NOMO-1 (cell line): ENCODE data around the gene MALT1.
"Not testable (repeated sequence)": the region's sequence is repeated elsewhere in the genome, so short reads cannot be mapped to it uniquely, and the experiment has no call there.

Source experiments
- DNase-seq, 2 experiments: peaks; one replicate each; lab custom pipeline; 2025; ENCODE audit not compliant: unreplicated experiment in 2 of 2; lab: John Stamatoyannopoulos, UW

MALT1 gene, protein sequence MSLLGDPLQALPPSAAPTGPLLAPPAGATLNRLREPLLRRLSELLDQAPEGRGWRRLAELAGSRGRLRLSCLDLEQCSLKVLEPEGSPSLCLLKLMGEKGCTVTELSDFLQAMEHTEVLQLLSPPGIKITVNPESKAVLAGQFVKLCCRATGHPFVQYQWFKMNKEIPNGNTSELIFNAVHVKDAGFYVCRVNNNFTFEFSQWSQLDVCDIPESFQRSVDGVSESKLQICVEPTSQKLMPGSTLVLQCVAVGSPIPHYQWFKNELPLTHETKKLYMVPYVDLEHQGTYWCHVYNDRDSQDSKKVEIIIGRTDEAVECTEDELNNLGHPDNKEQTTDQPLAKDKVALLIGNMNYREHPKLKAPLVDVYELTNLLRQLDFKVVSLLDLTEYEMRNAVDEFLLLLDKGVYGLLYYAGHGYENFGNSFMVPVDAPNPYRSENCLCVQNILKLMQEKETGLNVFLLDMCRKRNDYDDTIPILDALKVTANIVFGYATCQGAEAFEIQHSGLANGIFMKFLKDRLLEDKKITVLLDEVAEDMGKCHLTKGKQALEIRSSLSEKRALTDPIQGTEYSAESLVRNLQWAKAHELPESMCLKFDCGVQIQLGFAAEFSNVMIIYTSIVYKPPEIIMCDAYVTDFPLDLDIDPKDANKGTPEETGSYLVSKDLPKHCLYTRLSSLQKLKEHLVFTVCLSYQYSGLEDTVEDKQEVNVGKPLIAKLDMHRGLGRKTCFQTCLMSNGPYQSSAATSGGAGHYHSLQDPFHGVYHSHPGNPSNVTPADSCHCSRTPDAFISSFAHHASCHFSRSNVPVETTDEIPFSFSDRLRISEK

DNA sequence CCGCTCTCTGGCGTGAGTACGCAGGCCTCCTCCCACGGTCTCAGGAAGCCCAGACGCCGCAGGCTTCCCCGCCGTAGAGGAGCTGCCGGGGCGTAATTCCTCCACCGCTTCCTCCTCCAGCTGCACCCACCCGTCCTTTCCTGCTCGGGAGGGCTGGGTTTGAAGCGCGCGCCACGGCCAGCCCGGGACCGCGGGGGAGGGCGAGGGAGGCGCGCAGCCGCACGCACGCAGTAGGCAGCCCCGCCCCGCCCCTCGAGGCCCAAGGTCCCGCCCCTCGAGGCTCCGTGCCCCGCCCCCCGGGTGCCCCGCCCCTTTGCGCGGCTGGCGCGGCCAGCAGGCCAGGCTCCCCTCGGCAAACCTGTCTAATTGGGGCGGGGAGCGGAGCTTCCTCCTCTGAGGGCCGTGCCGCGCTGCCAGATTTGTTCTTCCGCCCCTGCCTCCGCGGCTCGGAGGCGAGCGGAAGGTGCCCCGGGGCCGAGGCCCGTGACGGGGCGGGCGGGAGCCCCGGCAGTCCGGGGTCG, at the start of gene MALT1:
Gene MALT1 (plus strand): TSS at position 355 of the 521 bp plus-strand sequence. CDS start 179 bp downstream, outside the sequence.
- DNase-seq: peak; percentile 90 to 93

DNA sequence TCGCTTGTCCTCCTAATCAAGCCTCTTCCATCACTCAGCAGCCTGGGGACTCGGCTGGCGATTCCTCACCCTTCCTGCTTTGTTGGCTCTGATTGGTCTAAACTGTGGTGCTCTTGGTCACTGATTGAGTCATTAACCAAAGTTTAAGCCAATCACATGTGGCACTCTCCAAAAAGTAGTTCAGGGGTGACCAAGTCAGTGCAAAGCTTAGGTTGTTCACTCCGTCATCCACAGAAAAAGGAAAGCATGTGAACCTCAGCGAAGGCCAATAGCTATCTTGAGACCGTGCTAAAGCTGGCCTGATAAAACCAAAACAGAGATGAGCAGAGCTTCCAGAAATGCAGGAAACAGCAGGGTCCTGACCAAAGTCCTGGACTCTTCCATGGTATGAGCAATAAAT, 47.3 kb upstream of the MALT1 start:
- DNase-seq: no peak

DNA sequence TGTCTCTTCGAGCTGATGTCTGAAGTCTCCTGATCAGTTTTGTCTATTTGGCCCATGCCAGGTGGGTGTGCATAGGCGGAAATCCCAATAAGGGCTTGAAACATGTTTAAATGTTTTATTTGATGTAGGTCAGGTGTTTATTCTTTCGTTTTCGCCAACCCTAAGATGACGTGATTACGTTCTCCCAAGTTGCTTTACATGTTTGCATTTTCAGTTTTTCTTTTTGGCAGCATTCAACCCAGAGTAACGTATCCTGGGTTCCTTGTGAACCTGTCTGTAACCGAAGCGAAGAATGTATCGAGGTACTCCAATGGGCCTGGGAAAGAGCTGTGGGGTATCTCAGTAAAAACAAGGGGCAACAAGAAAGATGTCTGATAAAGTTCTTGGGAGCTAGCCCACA, 45.4 kb upstream of the MALT1 start:
- no peak for DNase-seq

DNA sequence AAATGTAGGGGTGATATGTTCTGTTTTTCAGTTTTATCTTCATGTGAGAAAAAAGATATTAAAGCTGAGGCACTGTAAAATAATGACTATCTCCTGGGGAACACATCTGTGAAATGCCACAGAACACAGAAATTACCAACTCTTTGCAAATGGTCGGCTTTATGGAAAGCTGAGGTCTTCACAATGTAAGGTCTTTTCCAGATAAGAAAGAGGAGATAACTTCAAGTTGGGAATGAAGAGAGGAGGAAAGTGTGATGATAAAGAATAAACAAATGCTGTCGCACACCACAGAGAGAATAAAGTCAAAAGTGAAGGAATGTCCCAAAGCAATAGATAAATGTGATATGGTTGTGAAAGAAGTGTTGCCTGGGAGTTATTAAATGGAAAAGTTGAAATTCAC, 41.2 kb upstream of the MALT1 start:
- DNase-seq: no peak

DNA sequence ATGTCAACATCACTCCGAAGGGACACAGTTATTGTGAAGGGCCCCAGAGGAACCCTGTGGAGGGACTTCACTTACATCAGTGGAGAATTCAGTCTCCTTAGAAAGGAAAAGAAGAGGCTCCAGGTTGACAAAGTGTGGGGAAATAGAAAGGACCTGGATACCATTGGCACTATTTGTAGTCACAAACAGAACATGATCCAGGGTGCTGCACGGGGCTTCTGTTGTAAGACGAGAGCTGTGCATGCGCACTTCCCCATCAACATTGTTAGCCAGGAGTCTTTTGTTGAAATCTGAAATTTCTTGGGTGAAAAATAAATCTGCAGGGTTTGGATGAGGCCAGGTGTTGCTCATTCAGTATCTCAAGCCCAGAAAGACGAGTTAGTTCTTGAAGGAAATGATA, 40.0 kb upstream of the MALT1 start:
- no peak for DNase-seq

DNA sequence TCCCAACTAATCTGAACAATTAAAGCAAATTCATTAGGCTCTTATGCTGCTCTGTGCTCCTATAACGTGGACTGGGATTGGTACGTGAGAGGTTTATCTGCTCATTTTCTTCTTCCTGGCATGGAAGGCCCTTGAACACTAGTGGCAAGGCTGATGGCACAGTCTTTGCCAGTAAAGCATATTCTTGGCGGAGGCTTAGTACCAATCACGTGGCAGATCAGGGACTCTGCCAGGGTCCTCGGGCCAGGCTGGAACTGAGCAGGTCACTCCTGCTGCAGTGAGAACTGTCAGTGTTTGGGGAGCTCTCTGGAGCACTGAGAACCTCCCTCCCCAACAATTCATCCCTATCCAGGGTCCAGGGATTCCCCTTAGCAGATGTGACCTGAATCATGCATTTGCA, 38.7 kb upstream of the MALT1 start:
- no peak for DNase-seq

DNA sequence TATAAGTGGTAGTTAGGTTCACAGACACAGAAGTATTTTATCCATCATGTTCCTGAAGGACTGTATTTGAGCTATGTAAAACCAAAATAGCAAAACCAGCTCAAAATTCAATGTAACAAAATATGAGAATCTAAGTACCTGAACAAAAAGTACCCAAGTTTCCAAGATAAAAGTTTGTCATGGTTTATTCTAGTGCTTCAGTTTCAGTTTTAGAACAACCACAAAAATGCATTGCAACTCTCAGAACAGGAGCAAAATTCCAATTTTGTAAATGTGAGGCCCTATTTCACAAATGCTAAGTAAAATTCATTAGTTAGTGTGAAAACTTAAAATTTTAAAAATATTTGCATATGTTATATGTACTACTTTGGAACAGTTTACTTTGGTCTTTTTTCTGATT, 37.4 kb upstream of the MALT1 start:
- no peak for DNase-seq

DNA sequence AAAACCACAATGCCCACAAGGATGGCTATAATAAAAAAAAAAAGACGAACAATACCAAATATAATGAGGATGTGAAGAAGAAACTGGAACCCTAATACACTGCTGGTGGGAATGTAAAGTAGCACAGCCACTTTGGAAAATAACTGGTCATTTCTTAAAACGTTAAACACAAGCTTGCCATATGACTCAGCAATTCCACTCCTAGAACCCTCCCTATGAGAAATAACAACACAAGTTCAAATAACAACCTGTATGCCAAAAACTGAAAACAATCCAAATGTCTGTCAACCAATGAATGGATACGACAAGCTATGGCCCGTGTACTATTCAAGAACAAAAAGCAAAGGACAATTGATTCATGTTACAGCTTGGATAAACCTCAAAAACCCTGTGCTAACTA, 35.4 kb upstream of the MALT1 start:
- DNase-seq: no peak

DNA sequence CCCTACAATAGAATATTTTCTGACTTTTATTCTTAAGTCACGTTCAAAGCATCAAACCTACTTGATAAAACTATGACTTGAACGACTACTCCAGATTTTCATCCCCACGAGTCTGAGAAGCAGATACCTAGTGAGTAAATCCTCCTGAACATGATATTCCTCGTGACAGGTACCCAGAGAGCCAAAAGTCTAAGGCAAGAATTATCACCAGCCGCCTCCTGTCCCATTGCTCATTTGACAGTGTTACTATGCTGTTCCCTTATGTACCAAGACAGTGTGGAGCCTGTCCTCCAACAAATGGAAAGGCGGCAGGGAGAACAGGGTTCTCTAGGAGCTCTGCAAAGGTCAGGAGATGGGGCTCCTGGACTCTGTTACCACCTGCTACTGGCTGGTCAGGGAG, 34.1 kb upstream of the MALT1 start:
- no peak for DNase-seq

DNA sequence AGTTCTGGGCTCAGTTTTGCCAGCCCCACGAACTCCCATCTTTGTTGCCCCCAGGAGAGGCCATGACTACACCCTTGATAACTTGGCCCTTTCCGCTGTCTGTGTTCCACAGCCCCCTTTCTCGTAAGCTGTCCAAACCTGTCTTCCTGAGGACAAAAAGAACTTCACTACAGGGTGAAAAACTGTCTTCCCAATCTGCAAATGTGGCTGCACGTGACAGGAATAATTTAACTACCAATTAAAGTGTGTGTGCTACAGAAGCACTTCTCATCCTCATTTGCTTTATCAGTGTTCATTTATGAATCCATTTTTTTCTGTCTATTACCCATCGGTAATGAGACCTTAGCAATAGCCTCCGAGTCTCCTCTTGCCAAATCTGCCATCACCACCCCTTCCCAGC, 33.3 kb upstream of the MALT1 start:
- DNase-seq: no peak

DNA sequence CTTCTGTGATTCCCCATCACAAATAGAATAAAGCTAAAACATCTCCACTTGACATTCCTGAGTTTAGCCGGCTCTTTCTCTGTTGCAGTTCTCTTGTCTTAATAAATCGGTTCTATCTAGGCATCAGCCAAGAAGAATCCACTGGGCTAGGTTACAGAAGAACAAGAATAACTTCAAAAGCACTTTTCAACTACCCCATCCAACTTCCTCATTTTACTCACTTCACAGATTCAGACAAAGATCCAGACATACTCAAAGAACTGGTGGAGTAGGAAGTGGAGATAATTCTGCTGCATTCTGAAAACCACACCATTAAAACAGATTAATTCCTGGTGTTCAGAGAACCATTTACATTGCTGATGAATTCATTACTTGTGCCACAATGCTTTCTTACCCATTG, 32.8 kb upstream of the MALT1 start:
- DNase-seq: peak; percentile 54 to 89

DNA sequence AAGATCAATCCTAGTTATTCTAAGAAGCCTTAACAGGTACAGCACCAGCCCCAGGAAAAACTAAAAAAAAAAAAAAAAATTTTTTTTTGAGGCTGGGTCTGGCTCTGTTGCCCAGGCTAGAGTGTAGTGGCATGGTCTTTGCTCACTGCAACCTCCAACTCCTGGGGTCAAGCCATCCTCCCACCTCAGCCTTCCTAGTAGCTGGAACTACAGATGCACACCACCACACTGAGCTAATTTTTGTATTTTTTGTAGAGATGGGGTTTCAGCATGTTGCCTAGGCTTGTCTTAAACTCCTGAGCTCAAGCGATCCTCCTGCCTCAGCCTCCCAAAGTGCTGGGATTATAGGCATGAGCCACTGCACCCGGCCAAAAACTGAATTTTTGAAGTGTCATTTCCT, 32.0 kb upstream of the MALT1 start:
- no peak for DNase-seq

DNA sequence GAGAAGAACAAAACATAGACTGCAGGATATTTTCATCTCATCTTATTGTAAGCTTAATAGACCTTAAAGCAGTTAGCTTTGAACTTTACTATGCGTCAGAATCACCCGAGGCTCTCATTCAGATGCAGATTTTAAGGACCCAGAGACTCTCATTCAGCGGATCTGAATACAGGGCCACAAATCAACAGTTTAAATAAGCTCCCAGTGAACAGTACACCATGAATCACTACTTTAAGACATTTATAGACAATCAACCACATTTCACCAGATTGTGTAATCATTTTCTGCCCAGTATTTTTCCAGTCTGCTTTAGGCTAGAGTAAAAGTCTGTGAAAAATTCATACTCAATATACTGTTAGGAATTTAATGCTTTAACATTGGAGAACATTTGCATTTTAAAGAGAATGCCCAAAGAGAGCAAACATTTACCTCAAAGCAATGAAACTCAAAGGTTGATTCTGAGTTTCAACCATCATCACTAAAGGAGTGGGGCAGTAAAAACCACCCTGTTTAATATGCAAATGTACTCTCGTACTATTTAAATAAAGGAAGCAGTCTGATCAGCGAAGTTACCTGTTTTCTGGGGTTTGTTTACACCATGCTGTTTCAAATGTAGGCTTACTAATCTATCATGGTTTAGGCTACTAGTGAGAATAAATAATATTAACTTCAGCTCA, 31.4 kb upstream of the MALT1 start:
- peak; percentile 47 to 66 for DNase-seq

DNA sequence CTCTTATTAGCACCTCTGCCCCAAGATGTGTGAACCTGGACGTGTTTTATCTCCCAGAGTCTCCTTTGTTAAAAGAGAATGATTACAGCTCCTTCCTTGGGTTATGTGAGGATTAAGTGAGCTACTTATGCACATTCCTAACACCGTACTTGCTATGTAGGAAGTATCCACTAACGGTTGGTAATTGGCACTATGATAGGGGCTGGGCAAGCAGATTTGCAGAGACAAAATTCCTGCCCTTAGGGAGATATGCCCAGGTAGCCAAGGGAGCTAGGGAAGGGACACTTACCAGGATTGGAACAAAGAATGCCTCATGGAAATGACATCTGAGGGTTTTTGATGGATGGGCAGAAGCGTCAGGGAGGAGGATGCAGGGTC, 30.8 kb upstream of the MALT1 start:
- DNase-seq: no peak

DNA sequence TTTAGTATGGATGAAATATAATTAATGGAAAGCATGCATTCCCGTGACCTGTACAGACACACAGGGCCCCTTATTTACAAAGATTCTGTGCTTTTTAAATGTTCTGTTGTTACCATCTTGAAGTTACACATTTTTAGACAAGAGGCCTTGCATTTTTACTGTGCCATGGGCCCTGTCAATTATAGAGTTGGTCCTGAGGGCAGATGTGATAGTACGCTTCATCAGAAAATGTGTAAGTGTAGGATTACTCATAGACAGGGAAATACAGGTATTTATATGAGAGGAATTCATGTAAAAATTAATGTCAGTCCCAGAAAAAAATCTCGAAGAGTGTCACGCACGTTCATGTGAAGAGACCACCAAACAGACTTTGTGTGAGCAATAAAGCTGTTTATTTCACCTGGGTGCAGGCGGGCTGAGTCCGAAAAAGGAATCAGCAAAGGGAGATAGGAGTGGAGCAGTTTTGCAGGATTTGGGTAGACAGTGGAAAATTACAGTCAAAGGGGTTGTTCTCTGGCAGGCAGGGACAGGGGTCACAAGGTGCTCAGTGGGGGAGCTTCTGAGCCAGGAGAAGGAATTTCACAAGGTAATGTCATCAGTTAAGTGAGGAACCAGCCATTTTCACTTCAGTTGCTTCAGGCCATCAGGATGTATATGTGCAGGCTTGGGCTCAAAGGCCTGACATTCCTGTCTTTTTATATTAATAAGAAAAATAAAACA, 30.2 kb upstream of the MALT1 start:
- no peak for DNase-seq

DNA sequence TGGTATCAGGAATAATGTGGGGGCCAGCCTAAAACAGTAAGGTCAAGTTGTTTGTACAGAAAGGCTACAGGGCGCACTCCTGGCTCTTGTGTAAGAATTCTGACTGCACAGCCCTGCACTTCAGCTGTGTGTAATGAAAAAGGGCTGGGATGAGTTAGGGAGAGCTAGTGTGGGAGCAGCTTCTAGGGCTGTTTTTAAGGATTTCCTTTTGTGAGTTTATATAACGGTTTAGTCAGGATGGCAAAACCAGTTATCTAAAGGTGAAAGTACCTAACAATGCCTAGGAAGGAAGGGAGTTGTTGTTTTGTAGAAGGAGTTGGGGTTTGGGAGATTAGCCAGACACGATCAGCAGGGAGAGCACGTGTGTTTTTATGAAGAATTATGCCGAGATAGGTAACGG, 27.7 kb upstream of the MALT1 start:
- DNase-seq: not testable (repeated sequence)

DNA sequence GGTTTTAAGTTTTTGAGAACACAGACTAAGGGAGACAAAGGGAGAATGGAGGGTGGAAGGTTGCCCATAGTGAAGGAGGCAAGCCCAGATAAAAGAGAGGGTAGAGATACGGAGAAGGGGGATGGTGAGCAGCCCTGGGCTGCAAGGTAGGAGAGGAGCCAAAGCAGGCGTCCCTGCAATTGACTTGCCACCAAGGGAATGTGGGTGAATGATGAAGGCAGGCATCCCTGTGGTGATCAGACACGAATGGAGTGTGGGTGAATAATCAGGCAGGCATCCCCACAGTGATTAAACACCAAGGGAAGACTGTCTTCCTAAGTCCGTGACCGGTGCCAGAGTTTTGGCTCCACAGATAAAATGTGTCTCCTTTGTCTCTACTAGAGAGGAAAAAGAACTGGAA, 25.9 kb upstream of the MALT1 start:
- no peak for DNase-seq

DNA sequence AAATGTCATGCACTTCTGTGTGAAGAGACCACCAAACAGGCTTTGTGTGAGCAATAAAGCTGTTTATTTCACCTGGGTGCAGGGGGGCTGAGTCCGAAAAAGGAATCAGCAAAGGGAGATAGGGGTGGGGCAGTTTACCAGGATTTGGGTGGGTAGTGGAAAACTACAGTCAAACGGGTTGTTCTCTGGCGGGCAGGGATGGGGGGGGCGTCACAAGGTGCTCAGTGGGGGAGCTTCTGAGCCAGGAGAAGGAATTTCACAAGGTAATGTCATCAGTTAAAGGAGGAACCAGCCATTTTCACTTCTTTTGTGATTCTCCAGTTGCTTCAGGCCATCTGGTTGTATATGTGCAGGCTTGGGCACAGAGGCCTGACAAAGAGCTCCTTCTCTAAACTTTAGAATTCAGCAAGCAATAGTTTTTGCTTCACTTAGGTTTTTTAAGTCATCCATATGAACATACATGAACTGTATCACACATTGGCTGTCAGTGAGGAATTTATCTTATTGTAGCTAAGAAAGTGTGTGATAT, 24.9 kb upstream of the MALT1 start:
- DNase-seq: no peak

DNA sequence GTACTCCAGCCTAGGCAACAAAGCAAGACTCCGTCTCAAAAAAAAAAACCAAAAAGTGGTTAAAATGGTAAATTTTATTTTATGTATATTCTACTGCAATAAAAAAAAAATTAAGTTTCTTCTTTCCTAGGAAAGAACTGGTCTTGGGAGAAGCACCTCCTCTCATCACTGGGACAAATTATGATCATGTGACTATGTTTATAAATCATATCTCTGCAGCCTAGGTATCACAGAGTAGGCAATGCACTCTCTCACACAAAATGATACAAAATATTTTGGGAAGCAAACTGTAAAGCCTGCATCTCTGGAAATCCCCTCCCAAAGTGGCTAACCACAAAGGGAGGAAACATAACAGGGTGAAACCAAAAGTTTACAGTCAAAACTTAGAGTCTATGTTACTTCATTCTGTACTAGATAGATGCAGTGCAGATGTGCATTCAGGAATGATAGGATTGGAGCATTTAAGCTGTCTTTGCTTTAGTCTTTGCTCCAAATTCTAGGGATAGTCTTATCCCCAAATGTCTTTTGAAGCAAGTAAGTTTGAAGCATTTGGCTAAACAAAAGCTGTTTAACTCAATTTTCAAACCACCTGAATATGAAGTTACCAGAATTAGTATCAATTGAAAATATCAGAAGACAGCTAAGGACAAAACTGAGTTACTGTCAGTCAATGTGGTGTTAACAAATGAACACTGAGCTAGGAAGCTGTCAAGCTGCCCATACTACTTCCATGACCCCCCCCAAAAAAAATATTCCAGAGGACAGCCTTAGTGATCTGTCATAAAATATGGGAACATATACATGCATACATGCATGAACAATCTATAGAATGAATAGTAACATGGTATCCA, 21.1 kb upstream of the MALT1 start:
- DNase-seq: peak in 1 of 2 experiments; percentile 17
